Endothelial cell of umbilical vein (primary cell): ENCODE data around the gene ZNF567.

Experiments used
- EZH2 ChIP-seq: IDR thresholded peaks from 2 replicates; pipeline ENCODE4 v1.6.1; 2012; ENCODE audit warnings: borderline replicate concordance, low read depth, mild to moderate bottlenecking, moderate library complexity, low read length, inconsistent platforms; ENCODE audit not compliant: severe bottlenecking
- GATA2 ChIP-seq: IDR thresholded peaks from 2 replicates; pipeline ENCODE4 v1.7.0; 2011; ENCODE audit warnings: low read depth, mild to moderate bottlenecking, moderate library complexity, mixed read lengths, low read length; ENCODE audit not compliant: insufficient read length, insufficient read depth
- JUN ChIP-seq: IDR thresholded peaks from 2 replicates; pipeline ENCODE4 v1.6.1; 2011; ENCODE audit warnings: borderline replicate concordance, low read depth; ENCODE audit not compliant: insufficient read length, insufficient read depth
- MYC ChIP-seq: IDR thresholded peaks from one replicate; pipeline ENCODE4 v1.6.1; 2011; ENCODE audit warnings: mild to moderate bottlenecking, low read depth, low read length
- POLR2A ChIP-seq: IDR thresholded peaks from 2 replicates; pipeline ENCODE4 v1.6.1; 2012; ENCODE audit warnings: low read depth, mild to moderate bottlenecking, control low read depth, low read length
- POLR2AphosphoS5 ChIP-seq: IDR thresholded peaks from 2 replicates; pipeline ENCODE4 v1.6.1; 2012; ENCODE audit warnings: low read depth, mild to moderate bottlenecking, control low read depth, low read length, moderate library complexity; ENCODE audit not compliant: insufficient read depth
- TF ChIP-seq, protein P1 (sequence below), 2 donors: IDR thresholded peaks; 1 replicate in 1 of 2; 2 replicates in 1 of 2; pipeline ENCODE4 v1.5.1; 2011; ENCODE audit warnings: low read length in 2 of 2, mild to moderate bottlenecking in 2 of 2, moderate library complexity in 2 of 2, control low read depth in 1 of 2, inconsistent platforms in 1 of 2, low read depth in 1 of 2; ENCODE audit not compliant: insufficient read depth in 1 of 2; ENCODE audit errors: extremely low read depth in 1 of 2
- TF ChIP-seq, protein P2 (sequence below): IDR thresholded peaks from 2 replicates; pipeline ENCODE4 v1.6.1; 2011; ENCODE audit not compliant: insufficient read depth, insufficient read length

DNA sequence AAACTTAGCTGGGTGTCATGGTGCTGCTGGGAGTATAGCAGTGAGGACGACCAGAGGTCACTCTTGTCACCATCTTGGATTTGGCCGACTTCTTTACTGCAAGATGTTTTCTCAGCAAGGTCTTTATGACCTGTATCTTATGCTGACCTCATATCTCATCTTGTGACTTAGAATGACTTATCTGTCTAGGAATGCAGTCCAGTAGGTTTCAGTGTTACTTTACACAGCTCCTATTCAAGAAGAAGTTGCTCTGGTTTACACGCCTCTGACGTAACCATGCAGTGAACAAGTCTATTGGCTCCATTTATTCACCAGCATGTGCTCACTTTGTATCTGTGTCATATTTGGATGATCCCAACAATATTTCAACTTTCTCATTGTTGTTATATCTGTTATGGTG, 58.5 kb downstream of the ZNF567 start:
- TF ChIP-seq, protein P1, sequence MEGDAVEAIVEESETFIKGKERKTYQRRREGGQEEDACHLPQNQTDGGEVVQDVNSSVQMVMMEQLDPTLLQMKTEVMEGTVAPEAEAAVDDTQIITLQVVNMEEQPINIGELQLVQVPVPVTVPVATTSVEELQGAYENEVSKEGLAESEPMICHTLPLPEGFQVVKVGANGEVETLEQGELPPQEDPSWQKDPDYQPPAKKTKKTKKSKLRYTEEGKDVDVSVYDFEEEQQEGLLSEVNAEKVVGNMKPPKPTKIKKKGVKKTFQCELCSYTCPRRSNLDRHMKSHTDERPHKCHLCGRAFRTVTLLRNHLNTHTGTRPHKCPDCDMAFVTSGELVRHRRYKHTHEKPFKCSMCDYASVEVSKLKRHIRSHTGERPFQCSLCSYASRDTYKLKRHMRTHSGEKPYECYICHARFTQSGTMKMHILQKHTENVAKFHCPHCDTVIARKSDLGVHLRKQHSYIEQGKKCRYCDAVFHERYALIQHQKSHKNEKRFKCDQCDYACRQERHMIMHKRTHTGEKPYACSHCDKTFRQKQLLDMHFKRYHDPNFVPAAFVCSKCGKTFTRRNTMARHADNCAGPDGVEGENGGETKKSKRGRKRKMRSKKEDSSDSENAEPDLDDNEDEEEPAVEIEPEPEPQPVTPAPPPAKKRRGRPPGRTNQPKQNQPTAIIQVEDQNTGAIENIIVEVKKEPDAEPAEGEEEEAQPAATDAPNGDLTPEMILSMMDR (IDR thresholded peaks at IDR 0.05; ENCODE audit: extremely low read depth in 1 of 2, insufficient read depth in 1 of 2, low read depth in 1 of 2, low read length in 2 of 2), result no peak
- TF ChIP-seq POLR2A (no peak), EZH2 (no peak), MYC (no peak), POLR2AphosphoS5 (no peak), JUN (no peak), GATA2 (no peak)
- TF ChIP-seq, protein P2, sequence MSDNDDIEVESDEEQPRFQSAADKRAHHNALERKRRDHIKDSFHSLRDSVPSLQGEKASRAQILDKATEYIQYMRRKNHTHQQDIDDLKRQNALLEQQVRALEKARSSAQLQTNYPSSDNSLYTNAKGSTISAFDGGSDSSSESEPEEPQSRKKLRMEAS, result no peak
